Memory B cell (primary cell): Measurements from ENCODE around the gene FYN.
A peak's percentile ranks its signal among the peaks of the same experiment; 100 is the strongest.

Source experiments
- ATAC-seq: fragments of 150-1000 bp; cut with Tn5 transposase; 2 replicates; pipeline ENCODE4 v1.10.0; 2021; ENCODE audit warnings: low read depth, mild to moderate bottlenecking, moderate library complexity
- DNase-seq, 2 donors: peaks; one replicate each; pipeline ENCODE4 v3.0.0; 2022; ENCODE audit warnings: low spot score in 2 of 2
- H3K27ac Mint-ChIP-seq: one replicate; pipeline ENCODE4 v1.8.0; 2022; ENCODE audit warnings: mild to moderate bottlenecking, moderate library complexity, mixed read lengths
- H3K27me3 Mint-ChIP-seq: one replicate; pipeline ENCODE4 v1.8.0; 2022; ENCODE audit warnings: mixed read lengths
- H3K36me3 Mint-ChIP-seq: one replicate; pipeline ENCODE4 v1.8.0; 2022; ENCODE audit warnings: mild to moderate bottlenecking, mixed read lengths
- H3K4me1 Mint-ChIP-seq: one replicate; pipeline ENCODE4 v1.8.0; 2022; ENCODE audit warnings: mixed read lengths
- H3K4me3 Mint-ChIP-seq: one replicate; pipeline ENCODE4 v1.8.0; 2022; ENCODE audit warnings: mild to moderate bottlenecking, moderate library complexity, mixed read lengths
- H3K9me3 Mint-ChIP-seq: one replicate; pipeline ENCODE4 v1.8.0; 2022; ENCODE audit warnings: mixed read lengths

The FYN gene

DNA sequence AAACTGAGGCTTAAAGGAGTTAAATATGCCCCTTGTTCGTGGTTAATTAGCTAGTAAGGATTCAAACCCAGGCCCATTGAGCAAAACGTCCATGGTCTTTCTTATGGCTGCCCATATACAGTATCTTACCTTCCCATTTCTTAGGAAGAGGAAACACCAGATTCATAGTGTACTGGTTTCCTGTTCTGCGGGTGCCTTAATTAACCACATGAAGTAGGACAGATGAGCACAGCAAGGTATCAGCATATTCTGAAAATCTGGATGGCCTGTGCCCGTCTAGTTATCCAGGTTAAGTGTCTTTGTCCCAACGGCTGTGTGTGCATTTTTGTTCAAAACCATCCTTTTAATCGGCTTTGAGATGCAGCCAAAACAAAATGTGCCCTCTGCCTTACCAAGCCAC, 174.1 kb downstream of the FYN start:
- Mint-ChIP-seq H3K27me3 (no peaks in the 10 kb centered on the region), H3K36me3 (peaks cover 35% of the 10 kb centered on the region), H3K9me3 (no peaks in the 10 kb centered on the region), H3K27ac (no peak overlapping the region), H3K4me1 (no peaks in the 10 kb centered on the region), H3K4me3 (no peak overlapping the region)
- DNase-seq (no peak), ATAC-seq (no peak)

DNA sequence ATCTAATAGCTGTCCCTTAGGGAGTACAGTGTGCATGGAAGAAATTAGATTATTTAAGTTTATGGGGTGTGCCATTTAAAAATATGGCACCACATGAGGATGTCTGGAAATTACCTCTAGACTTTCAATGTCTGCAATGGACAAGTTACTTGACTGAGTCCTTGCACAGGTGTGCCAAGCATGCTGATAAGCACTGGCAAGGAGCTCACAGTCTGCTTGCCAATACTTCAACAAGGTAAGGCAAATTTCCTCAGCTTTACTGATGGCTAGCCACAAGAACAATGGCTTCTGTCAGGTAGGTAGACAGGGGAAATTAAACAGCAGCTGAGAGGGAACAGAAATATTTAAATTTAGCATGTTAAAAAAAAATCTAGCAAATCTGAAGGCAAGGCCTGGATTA, 176.4 kb downstream of the FYN start:
- Mint-ChIP-seq H3K27ac (no peak overlapping the region), H3K4me1 (peaks cover 2% of the 10 kb centered on the region), H3K4me3 (no peak overlapping the region), H3K27me3 (no peaks in the 10 kb centered on the region), H3K36me3 (peaks cover 38% of the 10 kb centered on the region), H3K9me3 (no peaks in the 10 kb centered on the region)
- DNase-seq (no peak), ATAC-seq (no peak)

DNA sequence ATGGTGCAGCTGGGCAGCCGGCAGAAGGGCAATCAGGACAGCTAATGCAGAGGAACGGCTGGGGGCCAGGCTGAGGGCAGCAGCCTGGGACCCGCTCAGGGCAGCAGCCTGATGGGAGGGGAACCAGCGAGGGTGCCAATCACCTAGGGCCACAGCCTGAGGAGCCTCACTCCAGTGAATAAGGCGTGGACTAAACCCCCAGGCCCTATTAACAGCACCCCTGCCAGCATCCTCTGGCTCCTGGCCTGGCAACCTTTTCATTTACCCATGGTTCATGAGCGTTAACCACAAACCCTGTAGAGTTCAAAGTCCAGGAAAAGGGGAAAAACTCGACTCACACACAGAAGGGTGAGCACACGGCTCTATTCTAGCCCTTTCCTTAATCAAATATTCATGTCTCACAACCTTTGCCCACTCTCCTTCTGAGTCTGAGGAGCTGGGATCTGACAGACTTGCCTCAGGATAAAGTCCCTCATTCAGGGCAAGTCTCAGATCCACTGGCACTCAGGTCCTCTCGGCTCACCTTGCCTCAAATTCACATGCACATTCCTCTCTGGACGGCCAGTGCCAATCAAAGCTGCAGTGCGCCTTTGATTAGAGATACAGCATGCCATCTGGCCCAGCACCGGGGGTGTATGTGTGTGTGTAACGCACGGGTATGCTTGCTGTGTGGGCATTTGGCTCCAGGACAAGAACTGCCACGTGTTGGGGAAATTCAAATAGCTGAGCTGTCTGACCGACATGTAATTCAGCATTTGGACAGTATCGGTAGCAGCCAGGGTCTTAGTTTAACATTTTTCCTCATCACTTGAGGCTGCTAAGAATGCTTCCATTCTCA, 180.7 kb downstream of the FYN start:
- Mint-ChIP-seq H3K9me3 (peaks cover 2% of the 10 kb centered on the region), H3K4me3 (no peak overlapping the region), H3K27ac (no peak overlapping the region), H3K4me1 (peaks cover 3% of the 10 kb centered on the region), H3K27me3 (no peaks in the 10 kb centered on the region), H3K36me3 (peaks cover 46% of the 10 kb centered on the region)
- DNase-seq (no peak), ATAC-seq (no peak)

DNA sequence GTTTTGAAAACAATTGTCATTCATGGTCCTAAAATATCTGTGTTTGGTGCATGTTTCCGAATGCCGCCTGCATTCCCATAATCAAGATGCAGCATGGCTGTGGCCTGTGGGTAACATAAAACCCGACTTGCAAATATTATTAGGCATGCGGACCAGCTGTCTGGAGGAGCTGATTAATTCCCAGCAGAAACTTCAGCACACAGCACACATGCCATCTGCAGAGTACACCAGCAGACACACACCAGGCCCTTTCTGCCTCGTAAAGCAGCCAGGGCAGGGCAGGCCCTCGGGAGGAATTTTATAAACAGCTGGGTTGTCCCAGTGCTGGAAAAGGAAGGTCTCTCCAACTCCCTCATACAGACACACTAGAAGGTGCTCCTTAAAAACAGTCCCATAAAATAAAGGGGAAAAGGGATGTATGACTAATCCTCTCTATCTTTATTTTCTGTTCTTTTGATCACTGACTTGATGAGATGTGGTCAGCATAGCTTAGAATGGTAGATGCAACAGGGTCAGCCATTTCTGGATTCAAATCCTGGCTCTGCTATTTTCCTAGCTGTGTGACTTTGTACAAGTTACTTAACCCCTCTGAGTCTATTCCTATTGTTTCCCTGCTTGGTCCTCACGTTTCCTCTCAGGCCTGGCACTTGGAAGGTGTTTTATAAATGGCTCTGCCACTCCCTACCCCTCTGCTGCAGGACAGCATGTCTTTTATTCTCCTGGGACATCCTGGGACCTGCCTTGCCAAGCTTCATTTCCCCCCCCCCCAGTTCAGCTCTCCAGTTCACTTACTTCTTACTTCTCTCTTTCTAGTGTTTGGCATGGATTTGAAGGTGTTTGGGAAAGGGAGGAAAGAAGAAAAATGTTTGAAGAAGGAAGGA, 181.7 kb downstream of the FYN start:
- no peaks in the 10 kb centered on the region for H3K27me3 Mint-ChIP-seq
- H3K9me3 Mint-ChIP-seq: peaks cover 2% of the 10 kb centered on the region
- DNase-seq (no peak), ATAC-seq (no peak)
- no peak overlapping the region for H3K27ac Mint-ChIP-seq
- peaks cover 46% of the 10 kb centered on the region for H3K36me3 Mint-ChIP-seq
- H3K4me3 Mint-ChIP-seq: no peak overlapping the region
- H3K4me1 Mint-ChIP-seq: peaks cover 3% of the 10 kb centered on the region

DNA sequence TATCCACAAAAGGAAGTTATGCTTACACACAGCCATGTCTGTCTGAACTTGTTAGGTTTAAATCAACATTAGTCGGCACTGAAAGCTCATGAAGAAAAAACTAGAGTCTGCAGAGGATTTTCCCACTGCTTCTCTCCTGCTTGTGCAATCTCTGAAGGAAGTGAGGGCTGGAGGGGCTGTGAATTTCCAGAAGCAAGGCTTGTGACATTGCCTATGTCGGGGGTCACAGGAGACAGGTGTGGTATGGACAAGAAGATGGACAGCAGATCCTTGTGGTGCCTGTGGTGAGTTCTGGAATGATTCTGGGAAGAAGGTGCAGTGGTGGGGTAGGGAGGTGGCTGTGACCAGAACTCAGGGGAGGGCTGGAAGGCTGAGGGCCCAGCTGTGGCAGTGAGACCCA, 183.3 kb downstream of the FYN start:
- Mint-ChIP-seq H3K4me3 (no peak overlapping the region), H3K4me1 (peaks cover 3% of the 10 kb centered on the region), H3K36me3 (peaks cover 43% of the 10 kb centered on the region), H3K9me3 (peaks cover 2% of the 10 kb centered on the region), H3K27ac (no peak overlapping the region), H3K27me3 (no peaks in the 10 kb centered on the region)
- DNase-seq: no peak
- ATAC-seq: no peak

DNA sequence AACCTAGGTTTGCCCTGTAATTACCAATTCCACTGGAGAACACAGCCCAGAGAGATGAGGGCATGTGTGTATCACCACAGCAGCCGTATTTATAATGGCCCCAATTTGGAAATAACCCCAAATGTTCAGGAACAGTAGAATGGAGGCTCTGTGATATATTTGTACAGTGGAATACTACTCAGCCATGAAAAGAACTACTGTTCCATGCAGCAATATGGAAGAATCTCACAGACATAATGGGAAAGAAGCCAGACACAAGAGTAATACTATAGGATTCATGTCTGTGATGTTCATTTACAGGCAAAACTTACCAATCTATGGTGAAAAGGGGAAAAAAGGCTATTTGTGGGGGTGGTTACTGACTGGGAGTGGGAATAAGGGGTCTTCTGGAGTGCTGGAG, 183.8 kb downstream of the FYN start:
- Mint-ChIP-seq H3K4me3 (no peak overlapping the region), H3K4me1 (peaks cover 3% of the 10 kb centered on the region), H3K36me3 (peaks cover 44% of the 10 kb centered on the region), H3K9me3 (peaks cover 2% of the 10 kb centered on the region), H3K27me3 (no peaks in the 10 kb centered on the region), H3K27ac (no peak overlapping the region)
- DNase-seq: no peak
- no peak for ATAC-seq

DNA sequence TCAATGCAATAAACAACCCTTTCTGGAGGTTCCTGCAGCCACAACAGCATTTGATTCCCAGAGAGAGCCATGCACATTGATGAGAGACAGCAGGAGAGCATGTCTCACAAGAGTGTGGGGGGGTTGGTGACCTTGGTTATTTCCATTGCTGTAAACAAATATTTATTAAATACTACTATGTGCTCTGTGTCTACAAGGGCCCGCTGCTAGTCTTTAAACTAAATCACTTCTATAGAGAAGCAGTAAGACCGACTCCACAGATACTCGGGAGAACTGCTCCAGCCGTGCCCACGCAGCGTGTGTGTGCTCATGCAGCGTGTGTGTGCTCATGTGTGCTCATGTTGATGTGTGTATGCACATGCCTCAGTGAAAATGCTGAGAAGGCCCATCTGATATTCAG, 184.9 kb downstream of the FYN start:
- no peaks in the 10 kb centered on the region for H3K27me3 Mint-ChIP-seq
- H3K4me3 Mint-ChIP-seq: no peak overlapping the region
- peaks cover 9% of the 10 kb centered on the region for H3K4me1 Mint-ChIP-seq
- H3K27ac Mint-ChIP-seq: no peak overlapping the region
- DNase-seq: no peak
- peaks cover 2% of the 10 kb centered on the region for H3K9me3 Mint-ChIP-seq
- no peak for ATAC-seq
- H3K36me3 Mint-ChIP-seq: peaks cover 42% of the 10 kb centered on the region

DNA sequence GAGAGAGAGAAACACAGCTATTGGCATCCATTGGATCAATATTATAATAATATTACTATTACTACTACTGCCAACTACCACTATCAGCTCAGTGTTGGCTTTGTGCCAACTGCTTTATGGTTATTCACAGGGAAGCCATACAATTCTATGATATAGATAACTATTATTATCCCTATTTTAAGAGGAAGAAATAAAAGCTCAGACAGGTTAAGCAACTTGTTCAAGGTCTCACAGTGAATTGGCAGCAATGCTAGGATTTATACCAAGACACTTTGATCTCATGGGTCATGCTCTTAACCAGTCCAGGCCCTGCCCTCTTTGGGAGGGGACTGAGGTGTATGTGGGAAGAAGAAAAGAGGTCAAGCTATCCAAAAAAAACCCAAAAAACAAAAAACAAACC, 185.6 kb downstream of the FYN start:
- H3K4me1 Mint-ChIP-seq: peaks cover 9% of the 10 kb centered on the region
- H3K27me3 Mint-ChIP-seq: no peaks in the 10 kb centered on the region
- H3K27ac Mint-ChIP-seq: peak overlapping the region; percentile 62
- H3K36me3 Mint-ChIP-seq: peaks cover 39% of the 10 kb centered on the region
- H3K4me3 Mint-ChIP-seq: no peak overlapping the region
- no peak for DNase-seq
- H3K9me3 Mint-ChIP-seq: peaks cover 2% of the 10 kb centered on the region
- ATAC-seq: no peak

DNA sequence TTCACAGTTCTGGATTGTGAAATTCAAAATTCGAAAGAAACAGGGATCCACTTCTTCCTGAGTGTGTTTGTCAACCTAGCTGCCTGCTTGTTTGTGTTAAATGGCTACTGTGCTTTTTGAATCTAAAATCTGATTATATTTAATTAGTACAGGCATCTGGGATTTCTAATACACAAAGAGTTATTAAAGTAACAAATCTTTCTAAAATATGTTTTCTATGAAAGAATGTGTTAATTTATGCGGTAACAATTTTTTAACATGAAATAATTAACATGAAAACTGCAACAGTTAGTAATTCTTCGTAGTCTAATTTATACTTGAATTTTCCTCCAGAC, 186.4 kb downstream of the FYN start:
- ATAC-seq (no peak), DNase-seq (no peak)
- peaks cover 7% of the 10 kb centered on the region for H3K4me1 Mint-ChIP-seq
- H3K36me3 Mint-ChIP-seq: peaks cover 40% of the 10 kb centered on the region
- peaks cover 2% of the 10 kb centered on the region for H3K9me3 Mint-ChIP-seq
- H3K4me3 Mint-ChIP-seq: no peak overlapping the region
- H3K27me3 Mint-ChIP-seq: no peaks in the 10 kb centered on the region
- H3K27ac Mint-ChIP-seq: peak overlapping the region; percentile 62

DNA sequence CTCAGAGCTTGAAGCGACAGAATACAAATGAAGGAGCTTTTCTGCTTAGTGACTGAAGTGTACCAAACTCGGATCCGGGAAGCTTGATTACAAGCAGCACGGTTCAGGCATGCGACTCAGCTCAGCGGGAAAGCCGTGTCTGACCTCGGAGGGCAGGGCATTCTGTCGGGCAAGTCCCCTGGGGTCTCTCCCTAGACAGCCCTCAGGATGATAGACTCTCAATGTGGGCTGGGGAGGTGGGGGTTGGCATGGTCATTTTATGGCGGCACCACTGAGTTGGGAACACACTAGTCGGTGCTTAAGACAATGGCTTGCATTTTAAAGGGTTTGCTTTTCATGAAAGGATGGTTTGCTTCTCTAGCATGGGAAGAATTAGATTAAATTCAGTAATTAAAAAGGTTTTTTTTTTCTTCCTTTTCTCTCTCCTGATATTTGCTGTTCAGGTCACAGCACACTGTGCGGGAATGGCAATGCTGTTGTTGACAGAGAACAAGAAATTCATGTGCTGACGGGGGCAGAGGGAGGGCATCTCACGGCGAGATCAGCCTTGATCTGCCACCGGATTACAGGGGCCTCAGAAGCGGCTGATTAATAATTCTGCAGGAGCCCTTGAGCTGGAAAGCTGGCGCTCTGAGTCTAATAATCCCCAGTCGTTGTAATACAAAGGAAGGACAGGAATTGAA, 186.9 kb downstream of the FYN start:
- H3K4me1 Mint-ChIP-seq: peaks cover 7% of the 10 kb centered on the region
- H3K36me3 Mint-ChIP-seq: peaks cover 41% of the 10 kb centered on the region
- H3K27ac Mint-ChIP-seq: no peak overlapping the region
- H3K9me3 Mint-ChIP-seq: peaks cover 2% of the 10 kb centered on the region
- no peaks in the 10 kb centered on the region for H3K27me3 Mint-ChIP-seq
- no peak for ATAC-seq
- DNase-seq: no peak
- no peak overlapping the region for H3K4me3 Mint-ChIP-seq

DNA sequence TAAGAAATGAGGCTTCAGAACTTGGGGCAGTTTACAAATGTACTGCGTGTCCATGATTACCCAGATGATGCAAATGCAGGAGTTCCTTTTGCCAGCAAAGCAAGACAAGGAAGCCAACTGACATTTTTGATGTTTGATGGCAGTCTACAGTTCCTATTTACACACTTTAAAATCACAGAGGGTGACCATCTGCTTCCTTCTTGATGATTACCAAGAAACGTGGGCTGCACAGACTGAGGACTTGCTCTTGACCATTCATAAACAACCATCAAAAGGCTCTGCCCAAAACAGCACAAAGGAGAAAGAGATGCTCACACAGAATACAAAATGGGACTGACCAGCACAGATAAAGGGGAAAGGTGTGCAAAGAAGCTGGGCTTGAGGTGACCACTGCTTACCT, 187.7 kb downstream of the FYN start:
- Mint-ChIP-seq H3K27me3 (no peaks in the 10 kb centered on the region), H3K9me3 (peaks cover 2% of the 10 kb centered on the region), H3K4me1 (peaks cover 8% of the 10 kb centered on the region), H3K27ac (no peak overlapping the region), H3K36me3 (peaks cover 40% of the 10 kb centered on the region), H3K4me3 (no peak overlapping the region)
- DNase-seq (no peak), ATAC-seq (no peak)

DNA sequence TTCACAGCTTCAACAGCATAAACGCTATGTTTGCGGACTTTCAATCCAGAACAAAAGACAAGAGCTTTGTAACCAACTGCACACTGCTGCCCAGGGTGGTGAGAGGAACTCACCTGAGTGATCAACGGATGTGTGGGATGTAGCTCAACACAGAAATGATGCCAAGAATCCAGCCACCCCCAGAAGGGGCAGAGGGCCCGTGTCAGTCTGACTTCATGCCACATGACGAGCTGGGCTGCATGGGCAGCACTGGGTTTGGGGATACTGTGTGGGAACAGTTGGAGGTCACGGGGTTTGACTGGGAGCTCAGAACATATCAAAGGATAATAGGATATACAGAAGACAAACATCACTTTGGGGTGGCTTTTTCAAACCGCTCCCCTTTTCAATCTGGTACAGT, 188.2 kb downstream of the FYN start:
- no peak overlapping the region for H3K4me3 Mint-ChIP-seq
- H3K27ac Mint-ChIP-seq: no peak overlapping the region
- peaks cover 2% of the 10 kb centered on the region for H3K9me3 Mint-ChIP-seq
- H3K27me3 Mint-ChIP-seq: no peaks in the 10 kb centered on the region
- H3K4me1 Mint-ChIP-seq: peaks cover 8% of the 10 kb centered on the region
- DNase-seq (no peak), ATAC-seq (no peak)
- peaks cover 35% of the 10 kb centered on the region for H3K36me3 Mint-ChIP-seq

DNA sequence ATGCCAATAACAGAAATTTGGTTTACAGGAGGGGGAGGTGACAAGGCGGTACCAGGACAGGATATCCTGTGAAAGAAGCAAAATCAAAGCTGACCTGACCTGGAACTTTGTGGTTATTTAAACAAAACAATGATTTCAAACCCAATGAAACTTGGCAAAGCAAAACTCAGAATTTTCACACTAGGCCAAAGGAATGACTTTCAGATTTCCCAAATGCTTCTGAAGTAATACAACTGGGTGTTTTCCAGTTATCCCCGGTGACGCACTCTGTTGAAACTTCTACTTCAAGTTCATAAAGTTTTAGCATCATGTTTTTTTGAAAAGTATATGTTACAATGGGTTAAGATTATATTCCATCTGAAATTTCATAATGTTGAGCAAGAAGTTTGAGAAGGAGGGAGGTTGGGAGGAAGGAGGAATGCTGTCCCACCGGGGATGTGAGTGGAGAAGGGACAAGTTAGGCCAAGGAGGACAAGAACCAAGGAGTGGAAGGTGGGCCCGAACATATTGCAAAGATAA, 189.4 kb downstream of the FYN start:
- DNase-seq (no peak), ATAC-seq (no peak)
- Mint-ChIP-seq H3K4me1 (peaks cover 8% of the 10 kb centered on the region), H3K4me3 (no peak overlapping the region), H3K27me3 (no peaks in the 10 kb centered on the region), H3K9me3 (no peaks in the 10 kb centered on the region), H3K27ac (no peak overlapping the region), H3K36me3 (peaks cover 28% of the 10 kb centered on the region)

DNA sequence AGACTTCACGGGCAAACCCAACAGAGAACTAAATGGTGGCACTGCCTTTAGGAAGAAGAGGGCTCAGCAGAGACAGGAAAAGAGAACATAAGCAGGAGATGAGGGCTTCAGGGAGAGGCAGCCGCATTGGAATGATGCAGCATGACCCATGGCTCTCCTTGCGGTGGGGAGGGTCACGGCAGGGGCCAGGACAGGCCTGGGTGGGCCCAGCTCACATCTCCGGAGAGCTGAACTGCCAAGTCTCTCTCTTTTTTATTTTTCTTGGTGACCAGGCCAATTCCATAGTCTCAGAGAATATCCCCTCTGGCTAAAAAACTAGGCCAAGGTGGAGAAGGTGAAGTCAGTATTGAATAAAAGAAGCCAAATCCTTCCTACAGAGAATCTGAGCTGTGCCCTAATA, 190.1 kb downstream of the FYN start:
- Mint-ChIP-seq H3K4me3 (no peak overlapping the region), H3K36me3 (peaks cover 28% of the 10 kb centered on the region), H3K27me3 (no peaks in the 10 kb centered on the region), H3K9me3 (no peaks in the 10 kb centered on the region), H3K4me1 (peaks cover 8% of the 10 kb centered on the region), H3K27ac (no peak overlapping the region)
- ATAC-seq (no peak), DNase-seq (no peak)
